ENCODE data around the gene KLK8. TPM values are rescaled to one million over a fixed set of nuclear protein-coding genes. Genes with fewer than 3 reads are reported as not detected.

The KLK8 gene
- total RNA-seq, 1 experiment from 2014 or later, result 2.7 TPM

DNA sequence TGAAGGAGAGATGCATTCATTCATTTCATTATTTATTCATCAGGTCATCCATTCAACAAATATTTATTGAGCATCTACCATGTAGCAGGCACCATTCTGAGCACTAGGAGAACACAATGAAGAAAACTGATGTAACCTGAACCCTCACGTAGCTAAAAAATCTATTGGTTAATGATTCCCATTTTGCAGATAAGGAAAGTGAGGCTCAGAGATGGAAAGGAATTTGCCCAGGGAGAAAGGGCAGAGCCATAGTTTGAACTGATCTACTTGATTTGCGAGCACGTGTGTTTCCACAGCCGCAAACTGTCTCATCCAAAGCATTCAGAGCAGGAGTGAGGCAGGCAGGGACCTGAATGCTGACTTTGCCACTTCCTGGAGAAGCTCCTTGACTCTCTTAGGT lies 2.7 kb downstream of the KLK8 start:
- no peak overlapping the region for H2AFZ ChIP-seq (ENCODE audit: low read length)
- TF ChIP-seq, protein P1, sequence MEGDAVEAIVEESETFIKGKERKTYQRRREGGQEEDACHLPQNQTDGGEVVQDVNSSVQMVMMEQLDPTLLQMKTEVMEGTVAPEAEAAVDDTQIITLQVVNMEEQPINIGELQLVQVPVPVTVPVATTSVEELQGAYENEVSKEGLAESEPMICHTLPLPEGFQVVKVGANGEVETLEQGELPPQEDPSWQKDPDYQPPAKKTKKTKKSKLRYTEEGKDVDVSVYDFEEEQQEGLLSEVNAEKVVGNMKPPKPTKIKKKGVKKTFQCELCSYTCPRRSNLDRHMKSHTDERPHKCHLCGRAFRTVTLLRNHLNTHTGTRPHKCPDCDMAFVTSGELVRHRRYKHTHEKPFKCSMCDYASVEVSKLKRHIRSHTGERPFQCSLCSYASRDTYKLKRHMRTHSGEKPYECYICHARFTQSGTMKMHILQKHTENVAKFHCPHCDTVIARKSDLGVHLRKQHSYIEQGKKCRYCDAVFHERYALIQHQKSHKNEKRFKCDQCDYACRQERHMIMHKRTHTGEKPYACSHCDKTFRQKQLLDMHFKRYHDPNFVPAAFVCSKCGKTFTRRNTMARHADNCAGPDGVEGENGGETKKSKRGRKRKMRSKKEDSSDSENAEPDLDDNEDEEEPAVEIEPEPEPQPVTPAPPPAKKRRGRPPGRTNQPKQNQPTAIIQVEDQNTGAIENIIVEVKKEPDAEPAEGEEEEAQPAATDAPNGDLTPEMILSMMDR (conservative IDR thresholded peaks at IDR 0.05), result no peak
- no peak overlapping the region for H2BK120ac ChIP-seq (ENCODE audit: low read depth, low read length, poor library complexity, severe bottlenecking)
- H3K23me2 ChIP-seq (ENCODE audit: insufficient read length, low read depth, low read length, poor library complexity, severe bottlenecking), result peaks cover 6% of the 10 kb centered on the region
- H3K36me3 Mint-ChIP-seq (ENCODE audit: insufficient read depth in 1 of 3, low read depth in 3 of 3), result no peaks in the 10 kb centered on the region; a peak in 1 of 7 replicates
- no peak overlapping the region for H4K5ac ChIP-seq (ENCODE audit: insufficient read length, low read depth, low read length)
- DNase-seq, result no peak
- no peaks in the 10 kb centered on the region for H3K9me3 ChIP-seq (ENCODE audit: control insufficient read depth, low read depth, low read length)
- H3K18ac ChIP-seq (ENCODE audit: insufficient read length, low read depth, low read length), result no peak overlapping the region
- H3K27ac Mint-ChIP-seq, result no peak overlapping the region
- H3K27me3 ChIP-seq (ENCODE audit: insufficient read depth, low read length), result no peaks in the 10 kb centered on the region
- no peak overlapping the region for H2BK15ac ChIP-seq (ENCODE audit: low read depth, low read length)
- H3K9ac ChIP-seq (ENCODE audit: extremely low read depth, insufficient read length, low read length), result no peak overlapping the region
- H3K79me2 ChIP-seq (ENCODE audit: insufficient read depth, low read length), result no peaks in the 10 kb centered on the region
- H2BK5ac ChIP-seq (ENCODE audit: insufficient read length, low read length), result no peak overlapping the region
- no peak overlapping the region for H3K27ac ChIP-seq (ENCODE audit: insufficient read length, low read depth, low read length)
- H2BK12ac ChIP-seq (ENCODE audit: insufficient read length, low read depth, low read length), result no peak overlapping the region
- peaks cover 0 to 4% of the 10 kb centered on the region in 2 experiments; a peak in 2 of 5 replicates for H3K9me3 Mint-ChIP-seq
- H4K8ac ChIP-seq (replicated peaks; ENCODE audit: insufficient read length, low read depth, low read length), result no peak overlapping the region
- H3K4me1 ChIP-seq (ENCODE audit: insufficient read depth, low read length), result 0 out of 2 replicates have a peak, but pooled peaks cover 4% of the 10 kb centered on the region
- H3K4me2 ChIP-seq (ENCODE audit: insufficient read depth, insufficient read length, low read length), result no peak overlapping the region
- no peak overlapping the region for H3K14ac ChIP-seq (ENCODE audit: insufficient read depth, low read length)
- H2AK5ac ChIP-seq (ENCODE audit: insufficient read length, low read length), result no peak overlapping the region
- H4K91ac ChIP-seq (ENCODE audit: insufficient read length, low read depth, low read length), result no peak overlapping the region
- no peak overlapping the region for H3K4me3 Mint-ChIP-seq
- no peaks in the 10 kb centered on the region for H4K20me1 ChIP-seq (ENCODE audit: control insufficient read depth, insufficient read depth, insufficient read length)
- no peak overlapping the region for H2BK20ac ChIP-seq (ENCODE audit: low read depth, low read length, poor library complexity, severe bottlenecking)
- no peak overlapping the region for H3K23ac ChIP-seq (ENCODE audit: insufficient read length, low read depth, low read length)
- H3K27me3 Mint-ChIP-seq (ENCODE audit: low read depth), result peaks cover 39% of the 10 kb centered on the region
- H3T11ph ChIP-seq (ENCODE audit: low read length), result no peak overlapping the region
- H3K4me1 Mint-ChIP-seq, result peaks cover 21 to 38% of the 10 kb centered on the region in 2 experiments
- H3K4ac ChIP-seq (ENCODE audit: low read depth, low read length), result no peak overlapping the region
- no CpG with 5 or more reads among the region's 4 CpGs for WGBS (ENCODE audit: extremely low coverage, insufficient read length, low lambda C conversion rate)
- H3K56ac ChIP-seq (ENCODE audit: insufficient read length, low read depth, low read length), result no peak overlapping the region
- no peaks in the 10 kb centered on the region for H3K79me1 ChIP-seq (ENCODE audit: insufficient read depth, low read depth, low read length, poor library complexity, severe bottlenecking)
